Measurements from ENCODE around the gene KRTAP3-3.

Gene KRTAP3-3

DNA sequence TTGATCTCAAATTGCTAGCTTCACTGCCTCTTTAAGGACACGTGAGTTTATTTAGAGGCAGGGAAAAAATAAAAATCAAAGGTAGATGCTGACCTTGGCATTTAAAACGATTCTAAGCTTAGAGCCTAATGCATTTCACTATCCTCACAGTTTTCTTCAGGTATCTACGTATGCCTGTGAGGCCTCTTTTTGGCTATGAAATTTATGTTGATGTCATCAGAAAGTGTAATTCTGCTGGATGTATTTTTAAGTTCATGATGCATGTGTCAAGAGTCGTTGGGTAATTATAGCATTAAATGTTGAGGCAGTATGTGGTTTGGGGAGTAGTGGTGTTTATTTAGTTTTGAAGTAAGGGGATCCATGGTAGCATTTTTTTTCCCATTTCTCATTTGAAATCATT is 10.0 kb upstream of the KRTAP3-3 start:
- no peak for DNase-seq

DNA sequence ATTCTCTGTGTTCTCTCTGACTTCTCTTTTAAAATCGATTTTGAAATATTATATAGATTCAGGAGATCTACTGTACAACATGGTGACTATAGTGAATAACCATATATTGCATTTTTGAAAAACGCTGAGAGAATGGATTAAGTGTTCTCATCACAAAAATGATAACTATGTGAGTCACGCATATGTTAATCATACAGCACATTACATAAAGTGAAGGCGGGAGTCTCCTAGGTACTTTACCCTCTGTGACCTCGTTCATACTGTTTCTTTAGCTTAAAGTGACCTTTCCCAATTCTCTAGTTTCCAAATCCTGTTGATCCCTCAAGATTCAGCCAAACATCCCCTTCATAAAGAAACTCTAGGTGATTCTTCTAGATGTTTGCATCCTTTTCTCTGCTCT is 8.8 kb upstream of the KRTAP3-3 start:
- DNase-seq = no peak

DNA sequence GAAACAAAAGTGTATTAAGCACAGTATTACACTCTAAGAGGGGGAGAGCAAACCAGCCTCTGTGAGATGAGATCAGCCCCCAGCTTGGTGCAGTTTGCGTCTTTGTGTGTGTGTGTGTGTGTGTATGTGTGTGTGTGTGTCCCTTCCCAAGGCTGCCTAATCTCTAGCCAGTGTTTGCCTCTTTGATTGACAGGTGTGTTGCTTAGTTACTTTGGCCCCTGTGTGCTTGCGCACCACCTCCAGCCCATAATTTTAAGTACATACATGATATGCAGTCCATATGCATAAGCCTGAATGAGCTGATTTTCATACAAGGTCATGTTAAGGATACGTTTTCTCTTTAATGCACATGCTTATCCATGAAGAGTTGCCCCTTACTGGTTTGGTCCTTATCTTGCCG is 7.8 kb upstream of the KRTAP3-3 start:
- DNase-seq = no peak

GRCh38 chr17:40999563-40999962 is 5.6 kb upstream of the KRTAP3-3 start, which contains the start of gene KRTAP3-2:
Gene KRTAP3-2 (minus strand): TSS chr17:40999906. CDS start chr17:40999853, 53 bp downstream.
- DNase-seq = peak; percentile 28

DNA sequence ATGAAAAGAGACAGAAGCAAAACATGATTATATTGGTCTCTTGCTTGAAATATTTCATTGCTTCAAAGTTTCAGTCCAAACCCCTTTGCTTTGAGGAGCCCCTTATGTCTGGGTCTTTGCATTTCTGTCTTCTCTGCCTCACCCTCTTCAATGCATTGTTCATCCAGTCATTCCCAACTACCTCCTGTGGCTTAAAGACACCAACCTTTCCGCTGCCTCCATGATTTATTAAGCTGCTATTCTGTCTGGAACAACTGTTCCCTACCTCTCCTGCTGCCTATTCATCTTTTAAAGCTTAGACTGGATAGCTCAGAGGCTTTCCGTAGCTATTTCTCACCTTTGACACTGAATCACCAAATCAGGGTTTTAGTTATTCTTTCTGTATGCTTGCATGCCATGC is 3.4 kb upstream of the KRTAP3-3 start:
- no peak for DNase-seq

DNA sequence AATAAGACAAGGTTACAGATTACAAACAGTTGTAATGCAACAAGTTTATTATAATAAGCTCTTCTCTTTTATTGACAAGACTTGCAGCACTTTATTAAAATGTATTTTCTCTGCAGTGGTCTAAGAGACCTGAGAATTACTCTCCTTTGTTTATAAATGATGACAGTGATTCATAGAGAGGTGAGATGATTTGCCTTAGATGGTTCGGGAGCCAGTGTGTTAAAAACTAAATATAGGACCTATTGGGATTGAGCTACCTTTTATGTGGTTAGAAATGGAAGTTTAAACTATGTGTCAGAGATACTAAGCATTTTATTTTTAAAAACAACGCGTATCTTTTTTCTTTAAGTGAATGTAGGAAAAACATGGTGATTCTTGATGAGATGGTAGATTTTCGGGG is 2.9 kb upstream of the KRTAP3-3 start:
- no peak for DNase-seq

DNA sequence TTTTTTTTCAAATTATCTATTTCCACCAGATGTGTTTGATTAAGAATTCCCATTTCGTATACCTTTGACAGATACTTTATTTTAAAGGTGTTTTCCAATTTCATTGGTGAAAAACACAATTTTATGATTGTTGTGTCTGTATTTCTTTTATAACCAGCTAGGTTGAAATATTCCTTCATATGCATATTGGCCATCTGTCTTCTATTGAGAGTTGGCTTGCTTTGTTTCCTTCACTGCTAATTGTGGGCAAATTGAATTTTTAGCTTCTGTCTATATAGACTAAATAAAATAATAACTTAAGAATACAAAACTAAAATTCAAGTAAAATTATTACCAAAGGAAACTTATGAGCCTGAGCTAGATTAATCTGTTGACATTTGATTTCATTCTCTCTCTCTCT is 1.2 kb upstream of the KRTAP3-3 start:
- no peak for DNase-seq

DNA sequence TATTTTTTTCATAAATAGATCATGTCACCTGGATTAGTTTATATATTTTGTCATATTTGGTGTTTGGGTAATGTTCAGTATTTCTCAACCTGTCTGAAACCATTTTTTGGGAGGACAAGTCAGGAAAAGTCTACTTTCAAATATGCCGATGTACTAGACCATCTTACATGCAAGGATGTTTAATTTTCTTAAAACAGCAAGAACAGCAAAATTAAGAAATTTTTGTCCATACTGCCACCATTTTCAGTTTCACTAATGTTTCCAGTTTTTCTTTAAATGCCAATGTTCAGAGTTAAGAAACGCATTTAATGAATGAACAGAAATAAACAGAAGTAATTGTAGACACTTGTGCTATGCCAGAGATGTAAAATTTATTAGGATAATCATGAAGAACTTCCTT is 880 bp downstream of the KRTAP3-3 start:
- DNase-seq = no peak

DNA sequence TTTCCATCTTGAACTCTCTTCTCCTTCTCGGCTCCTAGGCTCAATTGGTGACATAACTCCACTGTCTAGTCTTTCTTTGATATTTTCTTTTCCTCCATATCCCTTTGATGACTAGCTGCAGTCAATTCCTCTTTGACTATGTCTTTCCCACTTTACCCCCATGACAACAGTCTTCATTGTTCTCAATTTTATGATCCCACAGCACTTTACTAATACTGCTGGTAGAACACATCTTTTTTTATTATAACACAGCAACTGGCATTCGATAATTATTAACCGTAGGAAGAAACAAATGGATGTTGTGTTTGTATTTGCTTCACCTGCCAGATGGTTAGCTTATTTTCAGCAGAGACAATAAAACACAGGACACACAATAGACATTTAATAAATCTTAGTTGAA is 1.3 kb downstream of the KRTAP3-3 start:
- DNase-seq = no peak

GRCh38 chr17:40986920-40987319 is 7.0 kb downstream of the KRTAP3-3 start:
- no peak for DNase-seq

DNA sequence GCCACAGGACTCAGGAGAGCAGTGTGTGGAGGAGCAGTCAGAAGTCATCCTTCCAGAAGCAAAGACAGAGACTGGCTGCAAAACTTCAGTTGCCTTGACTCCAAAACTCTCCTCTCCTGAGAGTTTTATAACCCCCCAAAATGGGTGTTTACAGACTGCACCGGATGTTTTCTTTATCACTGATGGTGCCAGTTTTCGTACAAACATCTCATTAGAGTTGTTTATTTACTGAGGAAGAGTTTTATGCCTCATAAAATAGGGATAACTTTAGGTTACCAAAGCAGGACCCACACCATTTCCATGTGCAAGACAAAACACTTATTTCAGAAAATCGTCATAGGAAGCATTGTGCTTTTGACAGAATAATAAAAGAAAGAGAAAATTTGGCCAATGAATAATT is 9.7 kb downstream of the KRTAP3-3 start, which contains the start of gene KRT40:
TSS of gene KRT40 (minus strand) at position 101 of the 400 bp plus-strand sequence. CDS start at position 48, 53 bp downstream.
- no peak for DNase-seq

DNA sequence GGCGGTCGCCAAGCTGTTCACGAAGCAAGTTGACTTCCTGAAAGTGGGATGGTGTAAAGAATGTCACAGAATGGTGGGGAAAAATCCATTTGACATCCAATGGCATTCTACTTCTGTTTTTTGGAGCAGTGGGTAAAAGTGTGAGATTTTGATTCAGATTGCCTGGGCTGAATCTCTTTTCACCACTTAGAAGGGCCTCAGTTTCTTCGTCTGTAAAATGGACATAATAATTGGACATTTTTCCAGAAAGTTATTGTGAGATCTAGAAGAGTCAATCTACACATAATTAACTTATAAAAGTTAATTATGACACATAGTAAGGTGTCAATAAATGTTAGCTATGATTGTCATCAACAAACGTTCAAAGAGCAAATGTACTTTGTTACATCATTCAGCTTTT is 12.8 kb downstream of the KRTAP3-3 start:
- DNase-seq = no peak

DNA sequence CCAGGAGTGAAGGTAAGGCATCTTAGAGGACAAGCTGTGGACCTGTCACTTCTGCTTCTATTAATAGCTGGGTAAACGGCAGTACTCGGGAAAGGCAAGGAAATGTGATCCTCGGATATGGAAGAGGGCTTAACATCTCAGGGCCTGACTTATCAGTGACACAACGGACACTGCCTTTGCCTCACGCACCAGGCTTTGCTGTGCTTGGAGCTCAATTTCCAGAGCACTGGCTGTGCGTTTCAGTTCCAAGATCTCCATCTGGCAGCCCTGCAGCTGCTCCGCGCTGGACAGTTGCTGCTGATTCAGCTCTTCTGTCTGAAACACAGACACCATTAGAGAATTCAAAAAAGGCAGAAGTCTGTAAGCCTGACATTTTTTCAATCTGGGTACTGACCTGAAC is 13.4 kb downstream of the KRTAP3-3 start:
- peak; percentile 81 for DNase-seq

GRCh38 chr17:40980117-40980516 is 13.8 kb downstream of the KRTAP3-3 start:
- DNase-seq = no peak

DNA sequence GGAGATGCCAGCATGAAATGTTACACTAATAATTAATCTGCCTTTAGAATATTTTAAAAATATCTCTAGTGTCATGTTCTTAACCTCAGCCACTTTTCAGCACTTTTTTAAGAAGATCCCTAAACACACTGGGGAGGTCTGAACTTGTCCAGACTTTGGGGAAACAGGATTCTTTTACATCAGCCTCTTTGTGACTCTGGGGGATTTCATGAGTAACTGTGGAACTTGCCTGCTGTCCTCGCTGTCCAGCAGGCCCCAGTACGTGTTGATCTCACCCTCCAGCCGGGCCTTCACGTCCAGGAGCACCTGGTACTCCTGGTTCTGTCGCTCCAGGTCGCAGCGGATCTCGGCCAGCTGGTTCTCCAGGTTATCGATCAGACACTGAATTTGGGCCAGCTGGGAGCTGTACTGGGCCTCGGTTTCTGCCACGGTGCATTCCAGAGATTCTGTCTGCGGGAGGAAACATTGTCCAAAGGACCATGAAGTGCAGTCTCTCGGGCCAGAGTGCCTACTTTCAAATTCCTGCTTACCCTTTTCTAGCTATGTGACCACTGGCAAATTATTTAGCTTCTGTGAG is 15.3 kb downstream of the KRTAP3-3 start:
- DNase-seq = no peak

DNA sequence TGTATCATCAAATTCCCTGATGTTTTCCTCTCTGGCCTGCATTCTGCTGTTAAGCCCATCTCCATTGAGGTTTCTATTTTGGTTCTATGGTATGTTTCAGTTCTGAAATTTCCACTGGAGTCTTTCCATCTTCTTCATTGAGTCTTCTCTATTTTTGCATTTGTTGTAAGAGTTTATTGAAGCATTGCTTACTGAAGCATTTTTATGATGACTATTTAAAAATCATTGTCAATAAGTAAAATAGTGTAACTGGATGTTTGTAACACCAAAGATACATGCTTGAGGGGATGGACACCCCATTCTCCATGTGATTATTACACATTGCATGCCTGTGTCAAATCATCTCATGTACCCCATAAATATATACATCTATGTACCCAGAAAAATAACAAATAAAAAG is 18.4 kb downstream of the KRTAP3-3 start:
- DNase-seq = no peak

DNA sequence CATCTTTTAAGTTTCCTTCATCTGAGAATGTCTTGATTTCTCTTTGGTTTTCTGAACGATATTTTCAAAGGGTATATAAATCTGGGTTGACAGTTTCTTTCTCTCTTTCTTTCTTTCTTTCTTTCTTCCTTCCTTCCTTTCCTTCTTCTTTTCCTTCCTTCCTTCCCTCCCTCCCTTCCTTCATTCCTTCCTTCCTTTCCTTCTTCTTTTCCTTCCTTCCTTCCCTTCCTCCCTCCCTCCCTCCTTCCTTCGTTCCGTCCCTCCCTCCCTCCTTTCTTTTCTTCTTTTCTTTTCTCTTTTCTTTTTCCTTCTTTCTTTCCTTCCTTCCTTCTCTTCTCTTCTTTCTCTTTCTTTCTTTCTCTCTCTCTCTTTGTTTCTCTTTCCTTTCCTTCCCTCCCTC is 19.6 kb downstream of the KRTAP3-3 start:
- DNase-seq = no peak

DNA sequence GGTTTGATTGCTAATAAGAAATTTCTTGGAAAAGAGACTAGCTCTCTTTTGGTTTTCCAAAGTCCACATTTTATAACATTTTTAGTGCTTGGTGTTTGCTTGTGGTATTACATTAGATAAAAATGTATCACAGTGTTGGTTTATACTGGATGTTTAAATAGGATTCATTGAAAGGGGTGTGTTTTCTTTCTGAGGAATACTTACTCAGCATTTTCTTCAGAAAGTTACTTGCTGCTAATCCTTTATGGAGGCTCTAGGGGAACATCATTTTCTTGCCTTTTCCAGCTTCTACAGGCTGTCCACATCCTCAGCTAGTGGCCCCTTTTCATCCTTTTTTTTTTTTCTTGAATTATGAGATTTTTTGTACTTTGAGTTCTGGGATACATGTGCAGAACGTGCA is 26.4 kb downstream of the KRTAP3-3 start:
- no peak for DNase-seq

DNA sequence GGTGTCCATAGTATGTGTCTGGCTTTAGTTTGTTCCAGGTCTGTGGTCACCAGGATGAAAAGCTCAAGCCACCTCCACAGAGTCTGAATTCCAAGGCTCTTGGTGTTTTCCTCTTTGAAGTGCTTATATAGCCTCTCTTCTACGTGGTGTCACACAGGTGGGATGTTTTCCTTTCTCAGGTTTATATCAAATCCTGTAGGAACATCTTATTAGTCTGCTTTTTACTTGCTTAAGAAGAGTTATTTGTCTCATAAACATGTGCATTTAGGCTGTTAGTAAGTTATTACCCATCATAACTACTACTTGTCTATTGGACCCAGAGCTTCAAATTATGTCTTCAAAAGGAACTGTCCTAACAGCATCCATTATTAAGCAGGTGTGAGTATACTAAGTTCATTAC is 27.1 kb downstream of the KRTAP3-3 start, which contains the start of gene KRT39:
TSS of gene KRT39 (minus strand) at position 101 of the 400 bp plus-strand sequence. CDS start at position 9, 92 bp downstream.
- no peak for DNase-seq

DNA sequence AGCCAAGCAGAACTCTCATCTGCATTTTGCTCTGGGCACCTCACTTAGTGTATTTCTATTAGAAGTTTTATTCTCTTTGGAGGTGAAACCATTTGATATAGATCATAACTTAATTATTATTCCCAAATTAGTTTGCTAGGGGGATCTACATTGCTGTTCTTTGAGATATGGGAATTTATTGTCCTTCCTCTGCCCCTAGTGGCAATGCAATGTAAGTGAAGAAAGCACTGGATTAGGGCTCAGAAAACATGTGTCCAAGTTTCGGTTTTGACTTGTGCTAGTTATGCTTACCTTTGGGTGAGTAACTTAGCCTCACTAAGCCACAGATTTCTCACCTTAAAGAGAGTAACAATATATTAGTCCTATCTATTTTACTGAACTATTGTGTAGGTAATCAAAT is 30.1 kb downstream of the KRTAP3-3 start:
- no peak for DNase-seq

- DNase-seq = no peak
Measured at GRCh38 chr17:40962059-40962561, 31.9 kb downstream of the KRTAP3-3 start.

GRCh38 chr17:40961591-40961990 is 32.4 kb downstream of the KRTAP3-3 start:
- DNase-seq = no peak

DNA sequence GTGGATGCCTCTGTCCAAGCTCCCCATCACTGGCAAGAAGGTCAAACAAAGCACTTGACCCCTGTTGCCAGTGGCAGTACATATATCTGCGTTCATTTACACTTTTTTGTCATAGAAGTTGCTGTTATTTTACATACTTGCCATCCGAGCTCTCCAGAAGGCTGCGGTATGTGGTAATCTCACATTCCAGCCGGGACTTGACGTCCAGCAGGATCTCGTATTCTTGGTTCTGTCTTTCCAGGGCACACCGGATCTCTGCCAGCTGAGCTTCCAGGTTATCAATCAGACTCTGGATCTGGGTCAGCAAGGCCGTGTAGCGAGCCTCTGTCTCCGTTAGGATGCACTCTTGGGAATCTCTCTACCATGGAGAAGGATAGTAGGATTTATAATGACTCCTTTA is 33.8 kb downstream of the KRTAP3-3 start:
- no peak for DNase-seq

- no peak for DNase-seq
Measured at GRCh38 chr17:40958086-40958953, 35.6 kb downstream of the KRTAP3-3 start.

All from femur (tissue), 1 donor.